HCT116 (cell line): ENCODE results near the gene FSTL4. TPM values are rescaled to one million over a fixed set of nuclear protein-coding genes. Genes with fewer than 3 reads are reported as not detected.

ENCODE experiments used
- ATAC-seq: fragments of 200-7000 bp; cut with Tn5 transposase; 2 replicates; pipeline ENCODE4 v1.9.1; 2020; ENCODE audit warnings: mild to moderate bottlenecking, moderate library complexity
- BruUV-seq: library from RNA; stranded (reverse); fragments of 400-500 nt; replicated peaks from 2 replicates; lab custom pipeline; 2021; lab: Mats Ljungman, UMichigan
- CTCF ChIA-PET: fragments of 300-600 bp; sonication (Branson Sonifier 250); formaldehyde crosslinking; loops from one replicate; lab custom pipeline; 2021; ENCODE audit warnings: antibody characterized with exemption; lab: Charles Lee
- POLR2A ChIA-PET: fragments of 300-600, 350-600 bp; sonication (Branson Sonifier 250); formaldehyde crosslinking; loops from one replicate; lab custom pipeline; 2021; ENCODE audit warnings: antibody characterized with exemption; lab: Charles Lee
- RAD21 ChIA-PET, 2 experiments: fragments of 300-600 bp; sonication (Branson Sonifier 250); formaldehyde crosslinking; loops; one replicate each; lab custom pipeline; 2023; ENCODE audit warnings: low total read pairs in 2 of 2; ENCODE audit not compliant: uncharacterized antibody in 2 of 2, unreplicated experiment in 2 of 2, low non-redundant PET in 1 of 2; lab: Charles Lee
- DNase-seq: peaks from one replicate; pipeline ENCODE4 v3.0.0-alpha.2; 2010; ENCODE audit warnings: low read depth, low spot score
- H2AFZ ChIP-seq: fragments of 200-600 bp; shearing (Covaris generic), sonication (generic); 2 replicates; pipeline ENCODE4 v1.6.1; 2017; ENCODE audit warnings: low read depth, mixed run types, mixed read lengths, antibody characterized with exemption, low read length; ENCODE audit not compliant: poor library complexity, severe bottlenecking
- H3K27ac ChIP-seq: 2 replicates; pipeline ENCODE4 v1.5.1; 2012; ENCODE audit warnings: low read depth, low read length
- H3K27me3 ChIP-seq: fragments of 200-600 bp; sonication (generic); 2 replicates; pipeline ENCODE4 v1.6.1; 2016; ENCODE audit warnings: mixed run types, low read length, mixed read lengths; ENCODE audit not compliant: insufficient read depth
- H3K36me3 ChIP-seq, 2 experiments: fragments of 200-500 bp in 1 of 2; fragments of 200-600 bp in 1 of 2; sonication (Bioruptor generic) in 1 of 2; sonication (generic) in 1 of 2; 2 replicates each; pipeline versions ENCODE4 v1.5.1 to v1.6.1; 2014 to 2016; ENCODE audit warnings: low read length in 2 of 2, inconsistent platforms in 1 of 2, mixed read lengths in 1 of 2, mixed run types in 1 of 2; ENCODE audit not compliant: insufficient read depth in 2 of 2, control insufficient read depth in 1 of 2
- H3K4me1 ChIP-seq, 2 experiments: fragments of 200-600 bp in 1 of 2; sonication (generic) in 1 of 2; 2 replicates each; pipeline versions ENCODE4 v1.5.1 to v1.6.1; 2012 to 2017; ENCODE audit warnings: low read length in 2 of 2, inconsistent platforms in 1 of 2, mild to moderate bottlenecking in 1 of 2, mixed read lengths in 1 of 2, mixed run types in 1 of 2, moderate library complexity in 1 of 2; ENCODE audit not compliant: insufficient read depth in 2 of 2, control insufficient read depth in 1 of 2
- H3K4me2 ChIP-seq: fragments of 200-600 bp; sonication (generic); 2 replicates; pipeline ENCODE4 v1.6.1; 2017; ENCODE audit warnings: mixed run types, low read length, mixed read lengths
- H3K4me3 ChIP-seq, 2 experiments: fragments of 200-600 bp in 1 of 2; sonication (generic) in 1 of 2; replicated peaks in 1 of 2; 2 replicates each; pipeline ENCODE4 v1.5.1; 2011 to 2016; ENCODE audit warnings: low read length in 2 of 2, control low read depth in 1 of 2, low read depth in 1 of 2, mild to moderate bottlenecking in 1 of 2, mixed read lengths in 1 of 2, mixed run types in 1 of 2
- H3K79me2 ChIP-seq: fragments of 200-600 bp; sonication (generic); 2 replicates; pipeline ENCODE4 v1.6.1; 2017; ENCODE audit warnings: mild to moderate bottlenecking, mixed run types, low read length, moderate library complexity, mixed read lengths; ENCODE audit not compliant: insufficient read depth
- H3K9ac ChIP-seq: fragments of 200-600 bp; sonication (generic); 2 replicates; pipeline ENCODE4 v1.6.1; 2016; ENCODE audit warnings: low read length, mixed read lengths
- H3K9me2 ChIP-seq: fragments of 200-600 bp; sonication (generic), shearing (Covaris generic); 2 replicates; pipeline ENCODE4 v1.6.1; 2017; ENCODE audit warnings: mixed run types, mild to moderate bottlenecking, moderate library complexity; ENCODE audit not compliant: insufficient read depth
- H3K9me3 ChIP-seq, 2 experiments: fragments of 200-500 bp in 1 of 2; fragments of 200-600 bp in 1 of 2; sonication (Bioruptor generic) in 1 of 2; sonication (generic) in 1 of 2; 2 replicates each; pipeline ENCODE4 v1.6.1; 2014 to 2017; ENCODE audit warnings: low read length in 2 of 2, mixed read lengths in 2 of 2, inconsistent platforms in 1 of 2, low read depth in 1 of 2, mild to moderate bottlenecking in 1 of 2, mixed run types in 1 of 2, moderate library complexity in 1 of 2; ENCODE audit not compliant: control insufficient read depth in 1 of 2, insufficient read depth in 1 of 2
- H4K20me1 ChIP-seq: fragments of 200-600 bp; sonication (generic), shearing (Covaris generic); 2 replicates; pipeline ENCODE4 v1.6.1; 2017; ENCODE audit warnings: mixed run types, mild to moderate bottlenecking, moderate library complexity; ENCODE audit not compliant: insufficient read depth
- CEBPB ChIP-seq: IDR thresholded peaks from 2 replicates; pipeline ENCODE4 v1.6.1; 2012; ENCODE audit warnings: low read depth
- POLR2A ChIP-seq: IDR thresholded peaks from 2 replicates; pipeline ENCODE4 v1.7.0; 2011; ENCODE audit warnings: borderline replicate concordance; ENCODE audit not compliant: insufficient read depth, insufficient read length; ENCODE audit errors: extremely low read depth
- POLR2AphosphoS5 ChIP-seq: IDR thresholded peaks from 2 replicates; pipeline ENCODE4 v1.6.1; 2011; ENCODE audit warnings: mild to moderate bottlenecking, low read depth, low read length, moderate library complexity
- SP1 ChIP-seq: IDR thresholded peaks from 2 replicates; pipeline ENCODE4 v1.6.1; 2012; ENCODE audit warnings: low read depth
- TCF7L2 ChIP-seq: IDR thresholded peaks from 2 replicates; pipeline ENCODE4 v1.7.0; 2011; ENCODE audit warnings: borderline replicate concordance, inconsistent platforms; ENCODE audit not compliant: insufficient read depth, insufficient read length; ENCODE audit errors: extremely low read depth
- ZFX ChIP-seq: fragments of 450-650 bp; IDR thresholded peaks from 2 replicates; pipeline ENCODE4 v1.6.1; 2017
- intact Hi-C: fragments of 100-400 bp; cut with micrococcal nuclease; formaldehyde crosslinking; loops from 2 replicates; pipeline ENCODE4 v1.10.0; 2022
- total RNA-seq: library from RNA; stranded (reverse); gene quantifications from one replicate; pipeline ENCODE4 v1.2.1, GENCODE V29; 2021; ENCODE audit not compliant: unreplicated experiment
- TF ChIP-seq, protein P1 (sequence below), 3 experiments: fragments of 200-600 bp in 1 of 3; sonication (generic) in 1 of 3; IDR thresholded peaks in 2 of 3; conservative IDR thresholded peaks in 1 of 3; 2 replicates each; pipeline ENCODE4 v1.5.1; 2012 to 2017; ENCODE audit warnings: low read depth in 2 of 3, low read length in 2 of 3, antibody characterized with exemption in 1 of 3, borderline replicate concordance in 1 of 3, control low read depth in 1 of 3, mild to moderate bottlenecking in 1 of 3, mixed read lengths in 1 of 3, mixed run types in 1 of 3, moderate library complexity in 1 of 3; ENCODE audit not compliant: insufficient read depth in 1 of 3

Gene FSTL4
- total RNA-seq, 1 experiment from 2014 or later = 0.37 TPM

DNA sequence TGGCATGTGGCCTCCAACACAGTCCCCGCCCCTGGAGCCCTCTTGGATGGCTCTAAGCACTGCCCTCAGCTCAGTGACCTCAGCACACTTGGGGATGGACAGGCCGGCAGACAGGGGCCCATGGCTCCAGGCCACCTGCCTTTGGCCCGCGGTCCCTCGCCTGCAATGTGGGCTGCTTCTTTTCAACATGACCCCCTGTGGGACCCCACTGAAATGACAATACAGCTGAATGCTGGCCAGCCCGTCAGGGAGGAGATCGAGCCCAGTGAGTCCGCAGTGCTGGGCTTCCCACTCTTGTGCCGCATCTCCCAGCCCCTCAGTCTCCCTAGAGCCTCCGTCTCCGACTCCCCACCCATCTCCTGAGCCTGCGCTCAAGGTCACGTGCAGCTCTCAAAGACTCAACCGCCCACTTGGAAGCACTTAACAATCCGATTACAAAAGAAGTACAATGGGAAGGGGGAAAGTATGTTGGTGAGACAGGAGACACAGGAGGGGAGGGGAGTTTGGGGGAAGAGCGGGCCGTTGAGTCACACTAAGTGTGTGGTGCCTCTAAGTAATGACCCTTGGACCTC, 321.6 kb downstream of the FSTL4 start:
- intact Hi-C loops = no loop called here
- ChIA-PET RAD21 (no interaction called here), POLR2A (no interaction called here)
- Histone ChIP-seq H3K4me2 (no peak overlapping the region), H3K9me2 (no peaks in the 10 kb centered on the region), H3K9me3 (no peaks in the 10 kb centered on the region)
- BruUV-seq = no TSS peak
- TF ChIP-seq SP1 = no peak
- TF ChIP-seq POLR2A = no peak
- TF ChIP-seq, protein P1, sequence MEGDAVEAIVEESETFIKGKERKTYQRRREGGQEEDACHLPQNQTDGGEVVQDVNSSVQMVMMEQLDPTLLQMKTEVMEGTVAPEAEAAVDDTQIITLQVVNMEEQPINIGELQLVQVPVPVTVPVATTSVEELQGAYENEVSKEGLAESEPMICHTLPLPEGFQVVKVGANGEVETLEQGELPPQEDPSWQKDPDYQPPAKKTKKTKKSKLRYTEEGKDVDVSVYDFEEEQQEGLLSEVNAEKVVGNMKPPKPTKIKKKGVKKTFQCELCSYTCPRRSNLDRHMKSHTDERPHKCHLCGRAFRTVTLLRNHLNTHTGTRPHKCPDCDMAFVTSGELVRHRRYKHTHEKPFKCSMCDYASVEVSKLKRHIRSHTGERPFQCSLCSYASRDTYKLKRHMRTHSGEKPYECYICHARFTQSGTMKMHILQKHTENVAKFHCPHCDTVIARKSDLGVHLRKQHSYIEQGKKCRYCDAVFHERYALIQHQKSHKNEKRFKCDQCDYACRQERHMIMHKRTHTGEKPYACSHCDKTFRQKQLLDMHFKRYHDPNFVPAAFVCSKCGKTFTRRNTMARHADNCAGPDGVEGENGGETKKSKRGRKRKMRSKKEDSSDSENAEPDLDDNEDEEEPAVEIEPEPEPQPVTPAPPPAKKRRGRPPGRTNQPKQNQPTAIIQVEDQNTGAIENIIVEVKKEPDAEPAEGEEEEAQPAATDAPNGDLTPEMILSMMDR (IDR thresholded peaks at IDR 0.05 in 2 of 3, conservative IDR thresholded peaks at IDR 0.05 in 1 of 3; ENCODE audit: borderline replicate concordance in 1 of 3, insufficient read depth in 1 of 3, low read depth in 2 of 3, low read length in 2 of 3) = no peak
- no peak for TF ChIP-seq TCF7L2
- no peak for TF ChIP-seq ZFX
- TF ChIP-seq POLR2AphosphoS5 = no peak
- no peak for TF ChIP-seq CEBPB
- TF ChIP-seq, all 23 proteins: peak for 0
- Histone ChIP-seq H3K27ac (no peak overlapping the region), H3K4me3 (no peak overlapping the region), H3K27me3 (no peaks in the 10 kb centered on the region; the same call in 1 of the 2 replicates), H3K79me2 (no peaks in the 10 kb centered on the region), H2AFZ (no peak overlapping the region), H3K4me1 (peaks cover 17 to 45% of the 10 kb centered on the region in 2 experiments), H3K36me3 (no peaks in the 10 kb centered on the region), H4K20me1 (no peaks in the 10 kb centered on the region), H3K9ac (no peak overlapping the region)
- CTCF ChIA-PET = no interaction called here
- ATAC-seq (no peak), DNase-seq (no peak)
